ENCODE data around the gene SMKR1. TPM values are rescaled to one million over a fixed set of nuclear protein-coding genes. Genes with fewer than 3 reads are reported as not detected.
"Not testable (repeated sequence)": the region's sequence is repeated elsewhere in the genome, so short reads cannot be mapped to it uniquely, and the experiment has no call there.

The SMKR1 gene
- total and polyA plus RNA-seq, 10 donors = 0.91 to 2.2 (median 1.4) TPM; not detected in 5

DNA sequence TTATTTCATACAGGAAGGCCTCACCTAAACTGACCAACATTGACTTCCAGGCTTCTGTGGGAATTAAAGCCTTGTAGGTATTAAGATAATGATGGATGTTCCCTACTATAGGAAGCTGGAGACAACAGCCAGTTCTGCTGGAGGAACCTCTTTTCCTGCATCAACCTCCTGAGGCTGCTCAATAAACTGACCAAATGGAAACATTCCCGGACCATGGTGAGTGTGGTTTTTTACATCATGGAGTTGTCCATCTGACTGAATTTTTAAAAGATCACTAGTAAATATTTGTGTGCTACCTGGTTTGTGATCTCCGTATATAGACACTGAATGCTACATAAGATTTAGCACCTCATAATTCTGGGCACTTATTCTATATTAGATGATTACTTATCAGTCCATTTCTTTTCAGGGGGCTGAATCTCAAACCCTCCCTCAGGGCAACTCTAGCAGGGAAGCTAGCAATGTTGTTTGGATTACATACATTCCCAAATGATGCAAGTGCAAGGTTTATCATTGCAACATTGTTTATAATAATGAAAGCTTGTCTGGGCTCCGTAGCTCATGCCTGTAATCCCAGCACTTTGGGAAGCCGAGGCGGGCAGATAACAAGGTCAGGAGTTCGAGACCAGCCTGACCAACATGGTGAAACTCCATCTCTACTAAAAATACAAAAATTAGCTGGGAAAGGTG, 21.5 kb upstream of the SMKR1 start:
- WGBS, 5 donors = 88 to 100% (median 96%) methylated on average over 6 of the region's 6 CpGs
- Histone ChIP-seq H3K27ac (no peak overlapping the region), H3K9me3 (no peaks in the 10 kb centered on the region), H3K27me3 (replicated peaks in 1 of 7) (no peaks in the 10 kb centered on the region), H3K4me3 (no peak overlapping the region), H3K4me1 (no peaks in the 10 kb centered on the region), H3K36me3 (no peaks in the 10 kb centered on the region)
- intact Hi-C loops (cut with DNase I; ENCODE audit: low total_unique reads) = no loop called here
- DNase-seq = no peak
- TF ChIP-seq, protein P1, sequence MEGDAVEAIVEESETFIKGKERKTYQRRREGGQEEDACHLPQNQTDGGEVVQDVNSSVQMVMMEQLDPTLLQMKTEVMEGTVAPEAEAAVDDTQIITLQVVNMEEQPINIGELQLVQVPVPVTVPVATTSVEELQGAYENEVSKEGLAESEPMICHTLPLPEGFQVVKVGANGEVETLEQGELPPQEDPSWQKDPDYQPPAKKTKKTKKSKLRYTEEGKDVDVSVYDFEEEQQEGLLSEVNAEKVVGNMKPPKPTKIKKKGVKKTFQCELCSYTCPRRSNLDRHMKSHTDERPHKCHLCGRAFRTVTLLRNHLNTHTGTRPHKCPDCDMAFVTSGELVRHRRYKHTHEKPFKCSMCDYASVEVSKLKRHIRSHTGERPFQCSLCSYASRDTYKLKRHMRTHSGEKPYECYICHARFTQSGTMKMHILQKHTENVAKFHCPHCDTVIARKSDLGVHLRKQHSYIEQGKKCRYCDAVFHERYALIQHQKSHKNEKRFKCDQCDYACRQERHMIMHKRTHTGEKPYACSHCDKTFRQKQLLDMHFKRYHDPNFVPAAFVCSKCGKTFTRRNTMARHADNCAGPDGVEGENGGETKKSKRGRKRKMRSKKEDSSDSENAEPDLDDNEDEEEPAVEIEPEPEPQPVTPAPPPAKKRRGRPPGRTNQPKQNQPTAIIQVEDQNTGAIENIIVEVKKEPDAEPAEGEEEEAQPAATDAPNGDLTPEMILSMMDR (IDR thresholded peaks at IDR 0.05 in 8 of 11, conservative IDR thresholded peaks at IDR 0.05 in 3 of 11) = no peak
- no peak for TF ChIP-seq POLR2A (IDR thresholded peaks at IDR 0.05)

GRCh38 chr7:129481376-129481775, 21.0 kb upstream of the SMKR1 start:
- H3K36me3 ChIP-seq; H3K9me3 ChIP-seq; H3K4me3 ChIP-seq; H3K27ac ChIP-seq; H3K4me1 ChIP-seq; intact Hi-C loops (cut with DNase I; ENCODE audit: low total_unique reads); DNase-seq; H3K27me3 ChIP-seq (replicated peaks in 1 of 7): not testable (repeated sequence)
- 97 to 99% (median 97%) methylated on average over 6 of the region's 6 CpGs for WGBS, 5 donors

- no peak for DNase-seq
- TF ChIP-seq POLR2A (IDR thresholded peaks at IDR 0.05) = no peak
- TF ChIP-seq, protein P1 (IDR thresholded peaks at IDR 0.05 in 8 of 11, conservative IDR thresholded peaks at IDR 0.05 in 3 of 11) = no peak
- no peak for TF ChIP-seq POLR2AphosphoS5 (IDR thresholded peaks at IDR 0.05)
- no peaks in the 10 kb centered on the region for H3K27me3 ChIP-seq (replicated peaks in 1 of 7)
- H3K36me3 ChIP-seq = no peaks in the 10 kb centered on the region
- no peak overlapping the region for H3K27ac ChIP-seq
- WGBS, 5 donors = 94 to 98% (median 95%) methylated on average over 8 of the region's 8 CpGs
- intact Hi-C loops (cut with DNase I; ENCODE audit: low total_unique reads) = no loop called here
- no peaks in the 10 kb centered on the region for H3K9me3 ChIP-seq
- H3K4me3 ChIP-seq = no peak overlapping the region
- H3K4me1 ChIP-seq = no peaks in the 10 kb centered on the region
These were observed 19.6 kb upstream of the SMKR1 start for GRCh38 chr7:129482781-129483180.

DNA sequence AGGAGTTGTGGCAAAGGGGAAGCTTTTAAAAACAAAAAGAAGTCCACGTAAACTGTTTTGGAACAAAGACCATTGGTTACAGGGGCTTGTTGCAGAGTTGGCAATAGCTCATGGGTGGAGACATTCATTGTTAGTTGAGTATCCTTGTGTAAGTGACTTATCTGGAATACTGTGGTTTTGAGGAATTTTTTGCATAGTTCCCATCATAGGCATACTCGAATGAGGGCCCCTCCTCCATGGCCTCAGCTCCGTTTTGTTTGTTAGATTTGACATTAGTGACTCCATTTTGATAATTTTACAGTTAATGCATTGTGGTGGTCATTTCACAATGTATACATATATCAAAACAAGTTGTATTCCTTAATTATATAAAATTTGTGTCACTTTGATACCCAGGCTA, 12.8 kb upstream of the SMKR1 start:
- H3K36me3 ChIP-seq = no peaks in the 10 kb centered on the region
- no peaks in the 10 kb centered on the region for H3K4me1 ChIP-seq
- no peaks in the 10 kb centered on the region for H3K9me3 ChIP-seq

More for the DNA sequence above, 12.8 kb upstream of the SMKR1 start:
- 72 to 91% (median 81%) methylated on average over 3 of the region's 3 CpGs for WGBS, 5 donors
- intact Hi-C loops (cut with DNase I; ENCODE audit: low total_unique reads) = no loop called here
- TF ChIP-seq, protein P1 (IDR thresholded peaks at IDR 0.05 in 8 of 11, conservative IDR thresholded peaks at IDR 0.05 in 3 of 11) = no peak
- TF ChIP-seq POLR2AphosphoS5 (IDR thresholded peaks at IDR 0.05) (no peak), POLR2A (IDR thresholded peaks at IDR 0.05) (no peak)
- DNase-seq = no peak
- Histone ChIP-seq H3K27ac (no peak overlapping the region), H3K4me3 (no peak overlapping the region), H3K27me3 (replicated peaks in 1 of 7) (no peaks in the 10 kb centered on the region)

Measured in spleen (tissue), 11 donors.